Tibial artery (tissue), 4 donors: ENCODE measurements around the gene STRA6.

Experiments
- DNase-seq, 2 donors: peaks; one replicate each; pipeline ENCODE4 v3.0.0-alpha.2; 2019
- H3K27ac ChIP-seq, 2 donors: fragments of 200-600 bp; sonication (generic) in 1 of 2; 1 replicate in 1 of 2; 2 replicates in 1 of 2; pipeline ENCODE4 v1.5.1; 2018 to 2019; ENCODE audit warnings: mild to moderate bottlenecking in 1 of 2
- H3K27me3 ChIP-seq, 2 donors: fragments of 200-600 bp; sonication (generic) in 1 of 2; one replicate each; pipeline versions ENCODE4 v1.5.1 to v1.6.0; 2016 to 2019
- H3K36me3 ChIP-seq, 3 donors: fragments of 200-600 bp; sonication (generic) in 2 of 3; one replicate each; pipeline ENCODE4 v1.5.1; 2016 to 2019; ENCODE audit warnings: mild to moderate bottlenecking in 2 of 3
- H3K4me1 ChIP-seq, 4 donors: fragments of 200-600 bp; sonication (generic) in 2 of 4; 1 replicate in 3 of 4; 2 replicates in 1 of 4; pipeline ENCODE4 v1.5.1; 2016 to 2019
- H3K4me3 ChIP-seq, 2 donors: fragments of 200-600 bp; sonication (generic) in 1 of 2; 1 replicate in 1 of 2; 2 replicates in 1 of 2; pipeline ENCODE4 v1.5.1; 2018 to 2019; ENCODE audit warnings: mild to moderate bottlenecking in 2 of 2
- H3K9me3 ChIP-seq, 3 donors: fragments of 200-600 bp; sonication (generic) in 1 of 3; one replicate each; pipeline ENCODE4 v1.5.1; 2016 to 2019
- intact Hi-C: fragments of 100-400 bp; cut with DNase I; formaldehyde crosslinking; loops from one replicate; pipeline ENCODE4 v1.15.0; 2023; ENCODE audit warnings: low total_unique reads
- TF ChIP-seq, protein P1 (sequence below), 2 experiments: fragments of 200-600 bp in 1 of 2; fragments of 450-650 bp in 1 of 2; IDR thresholded peaks; one replicate each; pipeline ENCODE4 v1.5.1; 2017 to 2019; ENCODE audit warnings: antibody characterized with exemption in 2 of 2, mild to moderate bottlenecking in 1 of 2, moderate library complexity in 1 of 2

STRA6 gene

DNA sequence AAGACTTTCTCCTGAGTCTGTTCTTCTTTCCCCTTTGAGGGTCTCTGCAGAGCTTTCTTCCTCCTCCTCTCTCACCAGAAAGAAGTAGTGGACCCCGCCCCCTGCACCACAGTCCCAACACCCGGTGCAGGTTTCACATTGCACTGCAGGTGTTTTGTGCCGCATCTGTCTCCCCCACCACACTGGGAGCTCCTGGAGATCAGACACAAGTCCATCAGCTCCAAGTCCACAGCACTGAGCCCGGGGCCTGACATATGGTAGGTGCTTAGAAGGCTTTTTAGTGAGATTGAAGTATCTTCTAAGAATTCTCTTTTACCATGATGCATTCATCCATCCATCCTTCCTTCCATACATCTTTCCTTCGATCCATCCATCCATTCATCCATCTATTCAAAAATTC lies 9.8 kb downstream of the STRA6 start:
- Histone ChIP-seq H3K4me1 (peaks cover 0 to 15% (median 9%) of the 10 kb centered on the region in 4 donors), H3K36me3 (no peaks in the 10 kb centered on the region), H3K27ac (no peak overlapping the region), H3K27me3 (no peaks in the 10 kb centered on the region), H3K9me3 (no peaks in the 10 kb centered on the region), H3K4me3 (no peak overlapping the region)
- DNase-seq, result no peak
- TF ChIP-seq, protein P1, sequence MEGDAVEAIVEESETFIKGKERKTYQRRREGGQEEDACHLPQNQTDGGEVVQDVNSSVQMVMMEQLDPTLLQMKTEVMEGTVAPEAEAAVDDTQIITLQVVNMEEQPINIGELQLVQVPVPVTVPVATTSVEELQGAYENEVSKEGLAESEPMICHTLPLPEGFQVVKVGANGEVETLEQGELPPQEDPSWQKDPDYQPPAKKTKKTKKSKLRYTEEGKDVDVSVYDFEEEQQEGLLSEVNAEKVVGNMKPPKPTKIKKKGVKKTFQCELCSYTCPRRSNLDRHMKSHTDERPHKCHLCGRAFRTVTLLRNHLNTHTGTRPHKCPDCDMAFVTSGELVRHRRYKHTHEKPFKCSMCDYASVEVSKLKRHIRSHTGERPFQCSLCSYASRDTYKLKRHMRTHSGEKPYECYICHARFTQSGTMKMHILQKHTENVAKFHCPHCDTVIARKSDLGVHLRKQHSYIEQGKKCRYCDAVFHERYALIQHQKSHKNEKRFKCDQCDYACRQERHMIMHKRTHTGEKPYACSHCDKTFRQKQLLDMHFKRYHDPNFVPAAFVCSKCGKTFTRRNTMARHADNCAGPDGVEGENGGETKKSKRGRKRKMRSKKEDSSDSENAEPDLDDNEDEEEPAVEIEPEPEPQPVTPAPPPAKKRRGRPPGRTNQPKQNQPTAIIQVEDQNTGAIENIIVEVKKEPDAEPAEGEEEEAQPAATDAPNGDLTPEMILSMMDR (IDR thresholded peaks at IDR 0.05), result no peak
- intact Hi-C loops, result no loop called here

DNA sequence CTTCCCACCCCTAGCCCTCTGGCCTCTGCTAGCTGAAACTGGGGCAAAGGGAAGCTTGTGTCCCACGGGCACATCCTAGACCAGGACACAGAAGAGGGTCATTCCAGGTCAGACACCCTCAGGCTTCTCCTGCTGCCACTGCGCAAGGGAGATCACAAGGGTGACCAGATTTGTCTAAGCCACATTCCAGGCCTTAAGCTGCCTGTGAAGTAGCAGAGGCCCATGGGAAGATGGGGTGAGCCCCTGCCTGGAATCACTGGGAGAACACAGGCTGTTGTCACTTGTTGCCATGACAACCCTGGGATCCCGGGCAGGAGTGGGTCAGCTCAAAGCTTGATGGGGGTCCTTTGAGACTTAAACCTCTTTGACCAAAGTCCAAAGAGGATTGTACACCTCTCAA lies 10.8 kb downstream of the STRA6 start:
- no peak for DNase-seq
- intact Hi-C loops, result no loop called here
- TF ChIP-seq, protein P1 (IDR thresholded peaks at IDR 0.05), result no peak

DNA sequence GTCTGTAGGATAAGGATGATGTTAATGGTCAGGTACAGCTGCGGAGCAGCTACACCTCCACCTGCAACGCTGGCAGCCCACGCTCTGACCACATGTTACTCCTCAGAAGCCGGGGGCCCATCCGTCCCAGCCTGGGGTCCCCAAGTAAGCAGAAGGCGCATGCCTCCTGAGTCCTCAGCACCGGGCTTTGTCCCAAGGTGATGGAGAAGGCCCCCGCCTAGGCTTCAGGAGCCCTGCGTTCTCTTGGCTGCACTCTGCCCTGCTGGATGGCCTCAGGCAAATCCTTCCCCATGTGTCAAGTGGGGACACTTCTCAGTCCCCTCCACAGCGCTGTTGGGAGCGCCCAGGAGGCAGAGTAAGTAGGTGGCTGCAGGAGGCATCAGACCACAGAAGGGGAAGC lies 14.4 kb downstream of the STRA6 start:
- Histone ChIP-seq H3K27me3 (no peaks in the 10 kb centered on the region), H3K4me3 (no peak overlapping the region), H3K36me3 (no peaks in the 10 kb centered on the region), H3K4me1 (no peaks in the 10 kb centered on the region), H3K27ac (no peak overlapping the region), H3K9me3 (no peaks in the 10 kb centered on the region)
- intact Hi-C loops, result no loop called here
- TF ChIP-seq, protein P1 (IDR thresholded peaks at IDR 0.05), result no peak
- no peak for DNase-seq

More for the DNA sequence above, 10.8 kb downstream of the STRA6 start:
- no peaks in the 10 kb centered on the region for H3K27me3 ChIP-seq
- no peak overlapping the region for H3K4me3 ChIP-seq
- H3K9me3 ChIP-seq, result no peaks in the 10 kb centered on the region
- H3K27ac ChIP-seq, result no peak overlapping the region
- H3K36me3 ChIP-seq, result no peaks in the 10 kb centered on the region
- peaks cover 0 to 15% (median 9%) of the 10 kb centered on the region in 4 donors for H3K4me1 ChIP-seq

DNA sequence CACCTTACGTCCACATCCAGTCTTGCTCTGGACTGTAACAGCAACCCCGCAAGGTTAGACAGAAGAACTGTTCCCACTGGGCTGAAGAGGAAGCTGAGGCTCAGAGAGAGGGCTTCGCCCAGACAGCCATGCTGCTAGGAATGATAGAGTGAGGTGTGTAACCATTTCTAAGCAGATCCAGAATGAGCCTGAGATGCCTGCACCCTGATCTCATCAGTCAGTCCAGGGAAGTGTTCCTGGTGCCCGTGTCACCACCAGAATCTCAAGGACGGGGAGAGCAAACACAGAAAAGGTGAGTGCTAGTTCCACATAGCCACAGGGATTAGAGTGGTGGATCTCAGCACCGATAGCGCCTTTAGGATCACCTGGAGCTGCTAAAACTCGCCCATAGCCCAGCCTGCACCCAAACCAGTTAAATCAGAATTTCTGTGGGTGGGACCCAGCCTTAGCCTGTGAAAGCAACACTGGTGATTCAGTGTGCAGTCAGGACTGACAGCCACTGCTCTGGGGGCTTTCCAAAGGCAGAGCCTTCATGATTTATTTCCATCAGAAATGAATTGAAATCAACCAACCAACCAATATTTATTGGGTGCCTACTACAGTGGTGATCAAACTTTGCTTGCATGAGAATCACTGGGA lies 16.8 kb downstream of the STRA6 start:
- Histone ChIP-seq H3K4me1 (peaks cover 0 to 3% (median under 1%) of the 10 kb centered on the region in 4 donors), H3K9me3 (no peaks in the 10 kb centered on the region), H3K36me3 (no peaks in the 10 kb centered on the region), H3K4me3 (no peak overlapping the region), H3K27ac (no peak overlapping the region), H3K27me3 (no peaks in the 10 kb centered on the region)
- no peak for DNase-seq
- TF ChIP-seq, protein P1 (IDR thresholded peaks at IDR 0.05), result no peak
- intact Hi-C loops, result no loop called here

DNA sequence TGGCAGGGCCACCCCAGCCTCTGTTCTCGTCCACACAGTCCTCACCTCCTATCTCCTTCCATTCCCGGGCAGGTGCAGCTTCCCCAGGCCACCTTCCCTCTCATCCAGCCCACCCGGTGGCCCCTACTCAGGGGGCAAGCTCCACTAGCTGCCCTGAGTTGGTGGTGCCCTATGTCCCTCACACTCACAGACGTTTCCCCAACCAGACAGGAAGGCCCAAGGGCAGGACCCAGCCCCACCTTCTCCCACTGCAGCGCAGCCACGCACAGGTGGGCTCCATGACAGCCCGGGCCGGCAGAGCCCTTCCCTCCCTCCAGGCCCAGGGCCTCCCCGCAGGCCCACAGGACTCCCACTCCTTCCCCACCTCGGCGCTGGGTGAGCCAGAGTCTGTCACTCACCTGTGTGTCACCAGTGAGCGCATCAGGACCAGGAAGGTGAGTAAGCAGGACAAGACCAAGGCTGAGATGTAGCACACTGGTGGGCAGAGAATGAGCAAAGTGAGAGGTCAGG lies 17.9 kb downstream of the STRA6 start:
- no peak for DNase-seq
- Histone ChIP-seq H3K4me1 (peaks cover 5 to 15% (median 12%) of the 10 kb centered on the region in 4 donors), H3K4me3 (no peak overlapping the region), H3K9me3 (no peaks in the 10 kb centered on the region), H3K36me3 (no peaks in the 10 kb centered on the region), H3K27me3 (no peaks in the 10 kb centered on the region), H3K27ac (no peak overlapping the region)
- TF ChIP-seq, protein P1 (IDR thresholded peaks at IDR 0.05), result no peak
- intact Hi-C loops, result no loop called here
